Upper lobe of left lung (tissue), 6 donors: ENCODE data around the gene HRH1. TPM values are rescaled to one million over a fixed set of nuclear protein-coding genes. Genes with fewer than 3 reads are reported as not detected.
"Not testable (repeated sequence)": the region's sequence is repeated elsewhere in the genome, so short reads cannot be mapped to it uniquely, and the experiment has no call there.

Experiments used
- ATAC-seq, 2 donors: fragments of 200-7000 bp; cut with Tn5 transposase; one replicate each; pipeline ENCODE4 v1.9.1; 2022; ENCODE audit warnings: mild to moderate bottlenecking in 2 of 2, moderate library complexity in 2 of 2; ENCODE audit not compliant: low FRiP score in 2 of 2
- DNase-seq, 2 donors: peaks; one replicate each; pipeline ENCODE4 v3.0.0-alpha.2; 2019 to 2020
- H3K27ac ChIP-seq, 4 donors: fragments of 200-600 bp; sonication (generic); one replicate each; pipeline ENCODE4 v1.5.1; 2016 to 2019
- H3K27me3 ChIP-seq, 4 donors: fragments of 200-600 bp; sonication (generic); one replicate each; pipeline ENCODE4 v1.5.1; 2017 to 2019
- H3K36me3 ChIP-seq, 4 donors: fragments of 200-600 bp; sonication (generic); one replicate each; pipeline ENCODE4 v1.5.1; 2016 to 2019
- H3K4me1 ChIP-seq, 4 donors: fragments of 200-600 bp; sonication (generic); one replicate each; pipeline ENCODE4 v1.5.1; 2018 to 2019
- H3K4me3 ChIP-seq, 4 donors: fragments of 200-600 bp; sonication (generic); one replicate each; pipeline ENCODE4 v1.5.1; 2017 to 2019; ENCODE audit warnings: mild to moderate bottlenecking in 2 of 4, moderate library complexity in 1 of 4
- H3K9me3 ChIP-seq, 4 donors: fragments of 200-600 bp; sonication (generic); one replicate each; pipeline ENCODE4 v1.5.1; 2018 to 2019
- CTCF ChIP-seq, 6 experiments: fragments of 450-650 bp in 4 of 6; fragments of 200-600 bp in 2 of 6; sonication (generic) in 2 of 6; IDR thresholded peaks; one replicate each; pipeline ENCODE4 v1.5.1; 2016 to 2019; ENCODE audit warnings: antibody characterized with exemption in 6 of 6
- EP300 ChIP-seq, 4 donors: sonication (generic); formaldehyde crosslinking; IDR thresholded peaks; one replicate each; pipeline ENCODE4 v1.5.1; 2017; ENCODE audit warnings: antibody characterized with exemption in 4 of 4, control low read depth in 2 of 4
- POLR2A ChIP-seq, 4 donors: fragments of 450-650 bp; IDR thresholded peaks; one replicate each; pipeline ENCODE4 v1.5.1; 2016 to 2017; ENCODE audit warnings: antibody characterized with exemption in 4 of 4, mild to moderate bottlenecking in 2 of 4
- POLR2AphosphoS5 ChIP-seq, 2 donors: sonication (generic); formaldehyde crosslinking; IDR thresholded peaks; one replicate each; pipeline ENCODE4 v1.5.1; 2017; ENCODE audit warnings: antibody characterized with exemption in 2 of 2
- WGBS, 2 donors: methylation state at CpG; one replicate each; pipeline ENCODE4 v1.1.5; 2017 to 2018; 5-methylcytosine and 5-hydroxymethylcytosine counted together
- total RNA-seq, 6 donors: library from RNA; depleted of rRNA in 4 of 6; stranded (reverse); fragments of >200 nt in 4 of 6; gene quantifications; one replicate each; pipeline versions ENCODE4 v1.1.0 to v1.2.1, GENCODE V29; 2016 to 2021
- donor health status: DM: no; HTN: no; CAD: no; lungs with moderate emphysema.
- donor health status: DM: no; HTN: yes; CAD: no; lungs with severe emphysema.

HRH1 gene
- total RNA-seq, 6 donors from 2014 or later: 2.9 to 13.4 (median 3.7) TPM

- peaks cover 0 to 8% (median 0%) of the 10 kb centered on the region in 4 donors for H3K36me3 ChIP-seq
- WGBS, 2 donors: 88 to 90% methylated on average over 6 of the region's 6 CpGs
- no peaks in the 10 kb centered on the region for H3K9me3 ChIP-seq
- no peaks in the 10 kb centered on the region for H3K27me3 ChIP-seq
- ATAC-seq (no peak), DNase-seq (no peak)
- H3K4me1 ChIP-seq: no peaks in the 10 kb centered on the region
- H3K27ac ChIP-seq: no peak overlapping the region
- H3K4me3 ChIP-seq: no peak overlapping the region
- no peak for TF ChIP-seq CTCF (IDR thresholded peaks at IDR 0.05)
- no peak for TF ChIP-seq POLR2A (IDR thresholded peaks at IDR 0.05)
- no peak for TF ChIP-seq POLR2AphosphoS5 (IDR thresholded peaks at IDR 0.05)
- TF ChIP-seq EP300 (IDR thresholded peaks at IDR 0.05): no peak
Observed at GRCh38 chr3:11254876-11255275, 100.6 kb downstream of the HRH1 start.

- WGBS, 2 donors: 57 to 67% methylated on average over 5 of the region's 5 CpGs
- not testable (repeated sequence) for ATAC-seq
Observed at GRCh38 chr3:11255537-11255936, 101.2 kb downstream of the HRH1 start.

GRCh38 chr3:11258958-11259357 lies 104.7 kb downstream of the HRH1 start:
- Histone ChIP-seq H3K4me3 (no peak overlapping the region), H3K36me3 (peaks cover 0 to 17% (median 0%) of the 10 kb centered on the region in 4 donors), H3K9me3 (no peaks in the 10 kb centered on the region), H3K27ac (no peak overlapping the region), H3K27me3 (no peaks in the 10 kb centered on the region), H3K4me1 (no peaks in the 10 kb centered on the region)
- no peak for TF ChIP-seq CTCF (IDR thresholded peaks at IDR 0.05)
- no peak for TF ChIP-seq EP300 (IDR thresholded peaks at IDR 0.05)
- no peak for TF ChIP-seq POLR2A (IDR thresholded peaks at IDR 0.05)
- TF ChIP-seq POLR2AphosphoS5 (IDR thresholded peaks at IDR 0.05): no peak
- DNase-seq (no peak), ATAC-seq (peak; percentile 12 to 43)
- 96 to 98% methylated on average over 11 of the region's 11 CpGs for WGBS, 2 donors

More at GRCh38 chr3:11255537-11255936, 101.2 kb downstream of the HRH1 start:
- H3K27ac ChIP-seq, H3K4me1 ChIP-seq, H3K27me3 ChIP-seq, DNase-seq, H3K4me3 ChIP-seq, H3K9me3 ChIP-seq: not testable (repeated sequence)
- peaks cover 0 to 13% (median 0%) of the 10 kb centered on the region in 4 donors for H3K36me3 ChIP-seq

- H3K27me3 ChIP-seq: no peaks in the 10 kb centered on the region
- H3K9me3 ChIP-seq: no peaks in the 10 kb centered on the region
- no peak for DNase-seq
- no peak for TF ChIP-seq POLR2A (IDR thresholded peaks at IDR 0.05)
- TF ChIP-seq EP300 (IDR thresholded peaks at IDR 0.05): no peak
- TF ChIP-seq POLR2AphosphoS5 (IDR thresholded peaks at IDR 0.05): no peak
- no peak for TF ChIP-seq CTCF (IDR thresholded peaks at IDR 0.05)
- no peak overlapping the region for H3K4me3 ChIP-seq
- H3K27ac ChIP-seq: no peak overlapping the region
- no peaks in the 10 kb centered on the region for H3K4me1 ChIP-seq
- no peak for ATAC-seq
- WGBS, 2 donors: 89 to 93% methylated on average over 3 of the region's 3 CpGs
- H3K36me3 ChIP-seq: peaks cover 0 to 17% (median 0%) of the 10 kb centered on the region in 4 donors
Observed at GRCh38 chr3:11260460-11260859, 106.2 kb downstream of the HRH1 start.

- DNase-seq (no peak), ATAC-seq (no peak)
- WGBS, 2 donors: 86 to 87% methylated on average over 9 of the region's 9 CpGs
- Histone ChIP-seq H3K9me3 (no peaks in the 10 kb centered on the region), H3K27me3 (no peaks in the 10 kb centered on the region), H3K27ac (no peak overlapping the region), H3K36me3 (no peaks in the 10 kb centered on the region), H3K4me3 (no peak overlapping the region), H3K4me1 (peaks cover 12 to 17% (median 15%) of the 10 kb centered on the region in 4 donors)
- TF ChIP-seq EP300 (IDR thresholded peaks at IDR 0.05) (no peak), POLR2AphosphoS5 (IDR thresholded peaks at IDR 0.05) (no peak), CTCF (IDR thresholded peaks at IDR 0.05) (no peak), POLR2A (IDR thresholded peaks at IDR 0.05) (no peak)
Observed at GRCh38 chr3:11269007-11269406, 114.7 kb downstream of the HRH1 start.
